Osteocyte (in vitro differentiated cells): ENCODE data around the gene STXBP4. TPM values are rescaled to one million over a fixed set of nuclear protein-coding genes. Genes with fewer than 3 reads are reported as not detected.

Experiments used
- DNase-seq: peaks from one replicate; pipeline ENCODE4 v3.0.0; 2021; ENCODE audit warnings: mixed read lengths; ENCODE audit not compliant: unreplicated experiment; ENCODE audit errors: extremely low spot score
- H3K27ac Mint-ChIP-seq: one replicate; pipeline ENCODE4 v1.8.0; 2021; ENCODE audit warnings: mild to moderate bottlenecking, mixed read lengths; ENCODE audit not compliant: unreplicated experiment
- H3K27me3 Mint-ChIP-seq: one replicate; pipeline ENCODE4 v1.8.0; 2021; ENCODE audit warnings: mixed read lengths; ENCODE audit not compliant: unreplicated experiment
- H3K36me3 Mint-ChIP-seq: one replicate; pipeline ENCODE4 v1.8.0; 2021; ENCODE audit warnings: mixed read lengths; ENCODE audit not compliant: unreplicated experiment
- H3K4me1 Mint-ChIP-seq: one replicate; pipeline ENCODE4 v1.8.0; 2021; ENCODE audit warnings: mixed read lengths; ENCODE audit not compliant: unreplicated experiment
- H3K4me3 Mint-ChIP-seq: one replicate; pipeline ENCODE4 v1.8.0; 2021; ENCODE audit warnings: mild to moderate bottlenecking, moderate library complexity, mixed read lengths; ENCODE audit not compliant: unreplicated experiment
- H3K9me3 Mint-ChIP-seq: one replicate; pipeline ENCODE4 v1.8.0; 2021; ENCODE audit warnings: mixed read lengths; ENCODE audit not compliant: unreplicated experiment
- CTCF ChIP-seq: fragments of 200-600 bp; sonication (generic); IDR thresholded peaks from 2 replicates; pipeline ENCODE4 v1.5.0; 2021; ENCODE audit warnings: antibody characterized with exemption, mild to moderate bottlenecking, moderate library complexity
- total RNA-seq: library from RNA; stranded (reverse); gene quantifications from 2 replicates; pipeline ENCODE4 v1.2.1, GENCODE V29; 2021

The STXBP4 gene
- total RNA-seq, 1 donor from 2014 or later, result 20.8 TPM

- H3K36me3 Mint-ChIP-seq, result peaks cover 7% of the 10 kb centered on the region
- no peak for DNase-seq
- H3K27ac Mint-ChIP-seq, result peak overlapping the region; percentile 82
- H3K27me3 Mint-ChIP-seq, result no peaks in the 10 kb centered on the region
- peaks cover 44% of the 10 kb centered on the region for H3K4me1 Mint-ChIP-seq
- H3K9me3 Mint-ChIP-seq, result peaks cover 9% of the 10 kb centered on the region
- no peak overlapping the region for H3K4me3 Mint-ChIP-seq
- TF ChIP-seq CTCF, result no peak
Measured at GRCh38 chr17:54982399-54982798, 13.8 kb downstream of the STXBP4 start.

GRCh38 chr17:54983260-54983659 lies 14.7 kb downstream of the STXBP4 start:
- H3K27ac Mint-ChIP-seq, result peak overlapping the region; percentile 82
- H3K36me3 Mint-ChIP-seq, result peaks cover 7% of the 10 kb centered on the region
- TF ChIP-seq CTCF, result no peak
- DNase-seq, result no peak
- H3K9me3 Mint-ChIP-seq, result peaks cover 9% of the 10 kb centered on the region
- no peak overlapping the region for H3K4me3 Mint-ChIP-seq
- H3K4me1 Mint-ChIP-seq, result peaks cover 40% of the 10 kb centered on the region
- no peaks in the 10 kb centered on the region for H3K27me3 Mint-ChIP-seq

- Mint-ChIP-seq H3K4me1 (peaks cover 31% of the 10 kb centered on the region), H3K27me3 (no peaks in the 10 kb centered on the region), H3K4me3 (no peak overlapping the region), H3K36me3 (peaks cover 7% of the 10 kb centered on the region), H3K27ac (no peak overlapping the region), H3K9me3 (peaks cover 9% of the 10 kb centered on the region)
- DNase-seq, result no peak
- no peak for TF ChIP-seq CTCF
Measured at GRCh38 chr17:54985476-54985875, 16.9 kb downstream of the STXBP4 start.

- Mint-ChIP-seq H3K4me1 (no peaks in the 10 kb centered on the region), H3K9me3 (no peaks in the 10 kb centered on the region), H3K27me3 (no peaks in the 10 kb centered on the region), H3K36me3 (peaks cover 10% of the 10 kb centered on the region), H3K4me3 (no peak overlapping the region), H3K27ac (no peak overlapping the region)
- DNase-seq, result no peak
- no peak for TF ChIP-seq CTCF
Measured at GRCh38 chr17:54990118-54990517, 21.6 kb downstream of the STXBP4 start.

DNA sequence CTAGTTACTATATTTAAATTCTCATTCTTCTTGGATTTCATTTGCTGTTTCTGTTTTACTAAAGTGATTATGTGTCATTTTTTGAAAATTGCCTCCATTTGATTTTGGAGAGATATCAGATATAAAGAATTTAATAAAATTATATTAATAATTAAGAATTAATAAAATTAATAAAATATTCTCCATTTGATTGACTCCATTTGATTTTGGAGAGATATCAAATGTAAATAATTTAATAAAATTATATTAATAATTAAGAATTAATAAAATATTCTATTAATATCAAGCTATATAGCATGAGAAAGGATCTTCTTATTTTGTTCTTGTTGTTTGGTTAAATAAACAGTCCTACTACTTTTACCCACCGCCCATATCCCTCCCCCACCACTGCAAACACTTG lies 23.0 kb downstream of the STXBP4 start:
- H3K27ac Mint-ChIP-seq, result no peak overlapping the region
- peaks cover 11% of the 10 kb centered on the region for H3K36me3 Mint-ChIP-seq
- DNase-seq, result no peak
- no peak overlapping the region for H3K4me3 Mint-ChIP-seq
- TF ChIP-seq CTCF, result no peak
- no peaks in the 10 kb centered on the region for H3K4me1 Mint-ChIP-seq
- no peaks in the 10 kb centered on the region for H3K27me3 Mint-ChIP-seq
- no peaks in the 10 kb centered on the region for H3K9me3 Mint-ChIP-seq
